ENCODE data around the gene TMEM97. TPM values are rescaled to one million over a fixed set of nuclear protein-coding genes. Genes with fewer than 3 reads are reported as not detected.
"Not testable (repeated sequence)": the region's sequence is repeated elsewhere in the genome, so short reads cannot be mapped to it uniquely, and the experiment has no call there.

TMEM97 gene
- total RNA-seq, 1 donor from 2014 or later = 64.4 TPM

DNA sequence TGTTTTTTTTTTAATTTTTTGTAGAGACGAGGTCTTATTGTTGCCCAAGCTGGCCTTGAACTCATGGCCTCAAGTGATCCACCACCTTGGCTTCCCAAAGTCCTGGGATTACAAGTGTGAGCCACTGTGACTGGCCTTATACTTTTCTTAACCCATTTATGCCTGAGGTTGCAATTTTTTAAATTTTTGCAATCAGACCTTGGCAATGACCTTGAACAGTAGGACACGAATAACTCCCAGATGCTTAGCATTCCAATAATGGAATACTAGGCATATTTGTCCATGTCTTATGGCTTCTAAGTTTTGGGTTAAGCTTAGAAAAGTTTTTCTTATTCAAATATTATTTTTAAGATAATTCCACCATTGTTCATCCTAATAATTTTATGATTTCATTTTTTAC lies 28.3 kb upstream of the TMEM97 start:
- Histone ChIP-seq H3K4me3 (no peak overlapping the region), H3K36me3 (no peaks in the 10 kb centered on the region), H3K4me1 (no peaks in the 10 kb centered on the region), H3K27ac (no peak overlapping the region), H3K27me3 (no peaks in the 10 kb centered on the region), H3K9me3 (no peaks in the 10 kb centered on the region)
- intact Hi-C loops (cut with DNase I) = no loop called here
- TF ChIP-seq CTCF (IDR thresholded peaks at IDR 0.05) = no peak
- DNase-seq = no peak
- no peak for ATAC-seq

- Histone ChIP-seq H3K27ac (no peak overlapping the region), H3K27me3 (no peaks in the 10 kb centered on the region), H3K9me3 (no peaks in the 10 kb centered on the region), H3K4me1 (no peaks in the 10 kb centered on the region), H3K36me3 (no peaks in the 10 kb centered on the region), H3K4me3 (no peak overlapping the region)
- intact Hi-C loops (cut with DNase I) = no loop called here
- ATAC-seq (no peak), DNase-seq (no peak)
- no peak for TF ChIP-seq CTCF (IDR thresholded peaks at IDR 0.05)
Observed at GRCh38 chr17:28291780-28292330, 27.1 kb upstream of the TMEM97 start.

GRCh38 chr17:28292878-28293277 lies 26.1 kb upstream of the TMEM97 start:
- H3K9me3 ChIP-seq; DNase-seq; H3K27me3 ChIP-seq; H3K4me3 ChIP-seq; H3K4me1 ChIP-seq; intact Hi-C loops (cut with DNase I); H3K36me3 ChIP-seq; H3K27ac ChIP-seq; ATAC-seq: not testable (repeated sequence)

DNA sequence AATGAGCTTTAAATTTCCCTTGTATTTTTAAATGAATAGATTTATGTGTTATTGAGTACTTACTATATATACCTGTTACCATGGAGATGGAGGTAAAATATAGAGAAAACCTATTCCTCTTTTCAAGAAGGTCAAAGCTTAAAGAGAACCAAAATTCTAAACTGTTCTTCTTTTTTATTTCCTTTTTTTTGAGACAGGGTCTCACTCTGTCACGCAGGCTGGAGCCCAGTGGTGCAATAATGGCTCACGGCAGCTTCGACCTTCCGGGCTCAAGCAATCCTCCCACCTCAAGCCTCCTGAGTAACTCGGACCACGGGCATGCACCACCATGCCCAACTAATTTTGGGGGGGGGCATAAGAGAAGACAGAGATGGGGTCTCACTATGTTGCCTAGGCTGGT lies 25.0 kb upstream of the TMEM97 start:
- Histone ChIP-seq H3K27me3 (no peaks in the 10 kb centered on the region), H3K27ac (no peak overlapping the region), H3K4me1 (no peaks in the 10 kb centered on the region), H3K4me3 (no peak overlapping the region), H3K36me3 (no peaks in the 10 kb centered on the region), H3K9me3 (no peaks in the 10 kb centered on the region)
- no peak for TF ChIP-seq CTCF (IDR thresholded peaks at IDR 0.05)
- ATAC-seq = no peak
- intact Hi-C loops (cut with DNase I) = no loop called here
- no peak for DNase-seq

- H3K4me3 ChIP-seq = no peak overlapping the region
- DNase-seq (no peak), ATAC-seq (no peak)
- H3K4me1 ChIP-seq = no peaks in the 10 kb centered on the region
- no peaks in the 10 kb centered on the region for H3K27me3 ChIP-seq
- H3K9me3 ChIP-seq = no peaks in the 10 kb centered on the region
- TF ChIP-seq CTCF (IDR thresholded peaks at IDR 0.05) = no peak
- H3K27ac ChIP-seq = no peak overlapping the region
- H3K36me3 ChIP-seq = no peaks in the 10 kb centered on the region
- intact Hi-C loops (cut with DNase I) = no loop called here
Observed at GRCh38 chr17:28295677-28296578, 23.1 kb upstream of the TMEM97 start.

DNA sequence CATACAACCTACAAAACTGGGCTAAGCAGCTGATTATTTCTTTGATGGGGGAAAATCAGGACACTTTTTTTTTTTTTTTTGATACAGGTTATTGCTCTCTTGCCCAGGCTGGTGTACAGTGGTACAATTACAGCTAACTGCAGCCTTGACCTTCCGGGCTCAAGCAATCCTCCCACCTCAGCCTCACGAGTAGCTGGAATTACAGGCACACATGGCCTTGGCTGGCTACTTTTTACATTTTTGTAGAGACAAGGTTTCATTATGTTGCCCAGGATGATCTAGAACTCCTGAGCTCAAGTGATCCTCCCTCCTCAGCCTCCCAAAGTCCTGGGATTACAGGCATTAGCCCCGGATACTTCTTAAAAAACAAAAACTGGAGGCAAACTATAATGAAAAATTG lies 20.6 kb upstream of the TMEM97 start:
- Histone ChIP-seq H3K4me1 (no peaks in the 10 kb centered on the region), H3K4me3 (no peak overlapping the region), H3K9me3 (no peaks in the 10 kb centered on the region), H3K27ac (no peak overlapping the region), H3K36me3 (no peaks in the 10 kb centered on the region), H3K27me3 (no peaks in the 10 kb centered on the region)
- intact Hi-C loops (cut with DNase I) = no loop called here
- no peak for TF ChIP-seq CTCF (IDR thresholded peaks at IDR 0.05)
- DNase-seq = no peak
- no peak for ATAC-seq

All from upper lobe of right lung (tissue), 1 donor.